H9 (cell line): Measurements from ENCODE around the gene PWWP2B. TPM values are rescaled to one million over a fixed set of nuclear protein-coding genes. Genes with fewer than 3 reads are reported as not detected.

Source experiments
- DNase-seq: peaks from one replicate; pipeline ENCODE4 v3.0.0-alpha.2; 2017
- H2AFZ ChIP-seq: one replicate; pipeline ENCODE4 v1.6.1; 2013; ENCODE audit warnings: mild to moderate bottlenecking, low read length, control low read depth, moderate library complexity
- H2AK5ac ChIP-seq: 2 replicates; pipeline ENCODE4 v1.6.1; 2013; ENCODE audit warnings: low read length, control low read depth, mixed read lengths; ENCODE audit not compliant: insufficient read length
- H2BK120ac ChIP-seq: one replicate; pipeline ENCODE4 v1.6.1; 2013; ENCODE audit warnings: low read depth, mild to moderate bottlenecking, low read length, control low read depth, inconsistent platforms; ENCODE audit not compliant: poor library complexity, severe bottlenecking
- H2BK12ac ChIP-seq: 2 replicates; pipeline ENCODE4 v1.6.1; 2013; ENCODE audit warnings: low read length, control low read depth, mixed read lengths, low read depth; ENCODE audit not compliant: insufficient read length
- H2BK15ac ChIP-seq: 2 replicates; pipeline ENCODE4 v1.6.1; 2013; ENCODE audit warnings: low read depth, low read length, control low read depth
- H2BK20ac ChIP-seq: one replicate; pipeline ENCODE4 v1.6.1; 2013; ENCODE audit warnings: low read depth, mild to moderate bottlenecking, low read length, control low read depth, inconsistent platforms; ENCODE audit not compliant: poor library complexity, severe bottlenecking
- H2BK5ac ChIP-seq: 2 replicates; pipeline ENCODE4 v1.6.1; 2013; ENCODE audit warnings: low read length, control low read depth, mixed read lengths; ENCODE audit not compliant: insufficient read length
- H3K14ac ChIP-seq: 2 replicates; pipeline ENCODE4 v1.6.1; 2013; ENCODE audit warnings: low read length, control low read depth; ENCODE audit not compliant: insufficient read depth
- H3K18ac ChIP-seq: 2 replicates; pipeline ENCODE4 v1.6.1; 2013; ENCODE audit warnings: low read depth, mild to moderate bottlenecking, mixed read lengths, low read length, control low read depth; ENCODE audit not compliant: insufficient read length
- H3K23ac ChIP-seq: 2 replicates; pipeline ENCODE4 v1.6.1; 2013; ENCODE audit warnings: low read length, control low read depth, mixed read lengths, low read depth; ENCODE audit not compliant: insufficient read length
- H3K23me2 ChIP-seq: 2 replicates; pipeline ENCODE4 v1.6.1; 2013; ENCODE audit warnings: low read depth, mild to moderate bottlenecking, mixed read lengths, low read length, control low read depth; ENCODE audit not compliant: insufficient read length, poor library complexity, severe bottlenecking
- H3K27ac ChIP-seq: 2 replicates; pipeline ENCODE4 v1.5.1; 2013; ENCODE audit warnings: low read length, control low read depth, mixed read lengths, low read depth; ENCODE audit not compliant: insufficient read length
- H3K27me3 ChIP-seq: 2 replicates; pipeline ENCODE4 v1.6.1; 2013; ENCODE audit warnings: low read length, control low read depth, inconsistent platforms; ENCODE audit not compliant: insufficient read depth
- H3K4ac ChIP-seq: 2 replicates; pipeline ENCODE4 v1.6.1; 2013; ENCODE audit warnings: low read depth, mild to moderate bottlenecking, control low read depth, inconsistent platforms, low read length, moderate library complexity
- H3K4me1 ChIP-seq: 2 replicates; pipeline ENCODE4 v1.6.1; 2013; ENCODE audit warnings: low read length, control low read depth, inconsistent platforms; ENCODE audit not compliant: insufficient read depth
- H3K4me2 ChIP-seq: 2 replicates; pipeline ENCODE4 v1.6.1; 2013; ENCODE audit warnings: low read length, control low read depth, mixed read lengths; ENCODE audit not compliant: insufficient read length, insufficient read depth
- H3K56ac ChIP-seq: 2 replicates; pipeline ENCODE4 v1.6.1; 2013; ENCODE audit warnings: low read depth, mild to moderate bottlenecking, mixed read lengths, low read length, control low read depth; ENCODE audit not compliant: insufficient read length
- H3K79me1 ChIP-seq: 2 replicates; pipeline ENCODE4 v1.6.1; 2013; ENCODE audit warnings: low read depth, mild to moderate bottlenecking, moderate library complexity, low read length, control low read depth, inconsistent platforms; ENCODE audit not compliant: insufficient read depth, poor library complexity, severe bottlenecking
- H3K79me2 ChIP-seq: 2 replicates; pipeline ENCODE4 v1.6.1; 2013; ENCODE audit warnings: low read length, control low read depth, inconsistent platforms; ENCODE audit not compliant: insufficient read depth
- H3K9ac ChIP-seq: 2 replicates; pipeline ENCODE4 v1.6.1; 2013; ENCODE audit warnings: low read length, control low read depth, mixed read lengths; ENCODE audit not compliant: insufficient read length; ENCODE audit errors: extremely low read depth
- H3K9me3 ChIP-seq: one replicate; pipeline ENCODE4 v1.6.1; 2013; ENCODE audit warnings: low read depth, low read length, inconsistent platforms; ENCODE audit not compliant: control insufficient read depth
- H3T11ph ChIP-seq: one replicate; pipeline ENCODE4 v1.6.1; 2013; ENCODE audit warnings: mild to moderate bottlenecking, low read length, control low read depth, inconsistent platforms
- H4K20me1 ChIP-seq: one replicate; pipeline ENCODE4 v1.6.1; 2013; ENCODE audit not compliant: control insufficient read depth, insufficient read length, insufficient read depth
- H4K5ac ChIP-seq: 2 replicates; pipeline ENCODE4 v1.6.1; 2013; ENCODE audit warnings: low read depth, mild to moderate bottlenecking, mixed read lengths, low read length, control low read depth; ENCODE audit not compliant: insufficient read length
- H4K8ac ChIP-seq: replicated peaks from 2 replicates; pipeline ENCODE4 v1.6.1; 2013; ENCODE audit warnings: low read length, control low read depth, mixed read lengths, low read depth; ENCODE audit not compliant: insufficient read length
- H4K91ac ChIP-seq: 2 replicates; pipeline ENCODE4 v1.6.1; 2013; ENCODE audit warnings: low read depth, mild to moderate bottlenecking, moderate library complexity, mixed read lengths, low read length, control low read depth; ENCODE audit not compliant: insufficient read length
- H3K27ac Mint-ChIP-seq, 3 experiments: 2 replicates in 2 of 3; 3 replicates in 1 of 3; pipeline ENCODE4 v1.8.0; 2020 to 2021; ENCODE audit warnings: mixed read lengths in 3 of 3, mild to moderate bottlenecking in 1 of 3, moderate library complexity in 1 of 3
- H3K27me3 Mint-ChIP-seq: 2 replicates; pipeline ENCODE4 v1.8.0; 2021; ENCODE audit warnings: low read depth, mild to moderate bottlenecking, moderate library complexity, mixed read lengths
- H3K36me3 Mint-ChIP-seq, 3 experiments: 2 replicates in 2 of 3; 3 replicates in 1 of 3; pipeline ENCODE4 v1.8.0; 2020 to 2021; ENCODE audit warnings: low read depth in 3 of 3, mixed read lengths in 3 of 3; ENCODE audit not compliant: insufficient read depth in 1 of 3
- H3K4me1 Mint-ChIP-seq, 2 experiments: 2 replicates each; pipeline ENCODE4 v1.8.0; 2020; ENCODE audit warnings: mixed read lengths in 2 of 2
- H3K4me3 Mint-ChIP-seq, 2 experiments: 2 replicates in 1 of 2; 3 replicates in 1 of 2; pipeline ENCODE4 v1.8.0; 2020 to 2021; ENCODE audit warnings: mild to moderate bottlenecking in 2 of 2, mixed read lengths in 2 of 2, moderate library complexity in 1 of 2
- H3K9me3 Mint-ChIP-seq, 2 experiments: 2 replicates in 1 of 2; 3 replicates in 1 of 2; pipeline ENCODE4 v1.8.0; 2020; ENCODE audit warnings: mild to moderate bottlenecking in 2 of 2, mixed read lengths in 2 of 2, moderate library complexity in 1 of 2
- CTCF ChIP-seq: fragments of 200-600 bp; sonication (generic); conservative IDR thresholded peaks from 3 replicates; pipeline ENCODE4 v1.8.0; 2021; ENCODE audit warnings: antibody characterized with exemption, mild to moderate bottlenecking
- WGBS: extraction: QIAGEN DNeasy Blood & Tissue Kit; methylation state at CpG from one replicate; pipeline ENCODE4 v1.1.7; 2013; ENCODE audit warnings: missing lambda C conversion rate, low lambda C conversion rate, mixed read lengths; ENCODE audit not compliant: insufficient read length; ENCODE audit errors: extremely low coverage; 5-methylcytosine and 5-hydroxymethylcytosine counted together
- total RNA-seq: library from RNA; stranded (reverse); gene quantifications from 2 replicates; pipeline ENCODE4 v1.2.1, GENCODE V29; 2021

PWWP2B gene
- total RNA-seq, 1 experiment from 2014 or later = 10.0 TPM

GRCh38 chr10:132374612-132375011, 22.4 kb upstream of the PWWP2B start:
- Histone ChIP-seq H3K18ac (no peak overlapping the region), H3K27me3 (no peaks in the 10 kb centered on the region), H4K5ac (no peak overlapping the region), H2AFZ (no peak overlapping the region), H3K9me3 (no peaks in the 10 kb centered on the region), H3T11ph (no peak overlapping the region), H2BK12ac (no peak overlapping the region), H2BK20ac (no peak overlapping the region), H3K14ac (0 out of 2 replicates have a peak overlapping the region, but pooled peaks have one; percentile 12), H3K79me2 (no peaks in the 10 kb centered on the region), H3K79me1 (no peaks in the 10 kb centered on the region), H2BK5ac (no peak overlapping the region), H3K4me2 (no peak overlapping the region), H3K4ac (no peak overlapping the region), H4K8ac (no peak overlapping the region), H3K56ac (no peak overlapping the region), H2BK120ac (no peak overlapping the region), H2BK15ac (0 out of 2 replicates have a peak overlapping the region, but pooled peaks have one; percentile 45), H4K91ac (no peak overlapping the region), H4K20me1 (no peaks in the 10 kb centered on the region), H3K9ac (no peak overlapping the region), H3K23me2 (no peaks in the 10 kb centered on the region), H2AK5ac (no peak overlapping the region), H3K4me1 (peaks cover 4% of the 10 kb centered on the region; the same call in 1 of the 2 replicates), H3K27ac (no peak overlapping the region), H3K23ac (no peak overlapping the region)
- no CpG with 5 or more reads among the region's 14 CpGs for WGBS
- H3K9me3 Mint-ChIP-seq = peaks cover 2 to 3% of the 10 kb centered on the region in 2 experiments; a peak in 3 of 5 replicates
- peaks cover 24% of the 10 kb centered on the region for H3K27me3 Mint-ChIP-seq
- no peak for TF ChIP-seq CTCF
- no peak for DNase-seq
- H3K4me1 Mint-ChIP-seq = peaks cover 24 to 43% of the 10 kb centered on the region in 2 experiments
- no peak overlapping the region for H3K27ac Mint-ChIP-seq
- H3K36me3 Mint-ChIP-seq = peaks cover 2 to 5% (median 2%) of the 10 kb centered on the region in 3 experiments; a peak in 4 of 7 replicates
- H3K4me3 Mint-ChIP-seq = no peak overlapping the region
